ENCODE results near the gene ZNF649.
"Not testable (repeated sequence)": the region's sequence is repeated elsewhere in the genome, so short reads cannot be mapped to it uniquely, and the experiment has no call there.

The ZNF649 gene

GRCh38 chr19:51904331-51905165, at the start of gene ZNF649:
ZNF649 (minus strand) TSS chr19:51905017; CDS start chr19:51900107, 4,910 bp downstream.
- peak; percentile 78 for DNase-seq

GRCh38 chr19:51948975-51949374, 44.2 kb upstream of the ZNF649 start:
- no peak for DNase-seq

- DNase-seq, result no peak
Measured at GRCh38 chr19:51946602-51947001, 41.8 kb upstream of the ZNF649 start.

GRCh38 chr19:51944798-51945552, 40.2 kb upstream of the ZNF649 start:
- no peak for DNase-seq

GRCh38 chr19:51938936-51939335, 34.1 kb upstream of the ZNF649 start:
- no peak for DNase-seq

- no peak for DNase-seq
Measured at GRCh38 chr19:51931921-51932320, 27.1 kb upstream of the ZNF649 start.

- DNase-seq, result no peak
Measured at GRCh38 chr19:51927859-51928258, 23.0 kb upstream of the ZNF649 start.

GRCh38 chr19:51926784-51927741, 22.2 kb upstream of the ZNF649 start, which contains the start of gene ZNF613:
ZNF613 (plus strand) TSS chr19:51927472; CDS start chr19:51936221, 8,749 bp downstream.
- peak; percentile 82 for DNase-seq

GRCh38 chr19:51926426-51926783, 21.6 kb upstream of the ZNF649 start:
- DNase-seq, result no peak

- no peak for DNase-seq
Measured at GRCh38 chr19:51921949-51922348, 17.1 kb upstream of the ZNF649 start.

GRCh38 chr19:51919606-51920005, 14.8 kb upstream of the ZNF649 start:
- no peak for DNase-seq

- DNase-seq, result no peak
Measured at GRCh38 chr19:51916167-51916566, 11.3 kb upstream of the ZNF649 start.

- DNase-seq, result no peak
Measured at GRCh38 chr19:51915324-51915867, 10.6 kb upstream of the ZNF649 start.

- not testable (repeated sequence) for DNase-seq
Measured at GRCh38 chr19:51907981-51908380, 3.2 kb upstream of the ZNF649 start.

- DNase-seq, result not testable (repeated sequence)
Measured at GRCh38 chr19:51906108-51906507, 1.3 kb upstream of the ZNF649 start.

- not testable (repeated sequence) for DNase-seq
Measured at GRCh38 chr19:51905639-51906038, 822 bp upstream of the ZNF649 start.

- no peak for DNase-seq
Measured at GRCh38 chr19:51905206-51905605, 389 bp upstream of the ZNF649 start.

GRCh38 chr19:51903192-51903591, 1.6 kb downstream of the ZNF649 start:
- DNase-seq, result no peak

GRCh38 chr19:51901860-51902259, 3.0 kb downstream of the ZNF649 start:
- no peak for DNase-seq

GRCh38 chr19:51891193-51891747, 13.5 kb downstream of the ZNF649 start:
- DNase-seq, result no peak

- DNase-seq, result no peak
Measured at GRCh38 chr19:51889934-51890333, 14.9 kb downstream of the ZNF649 start.
